ENCODE measurements around the gene CEP104.

Gene CEP104

DNA sequence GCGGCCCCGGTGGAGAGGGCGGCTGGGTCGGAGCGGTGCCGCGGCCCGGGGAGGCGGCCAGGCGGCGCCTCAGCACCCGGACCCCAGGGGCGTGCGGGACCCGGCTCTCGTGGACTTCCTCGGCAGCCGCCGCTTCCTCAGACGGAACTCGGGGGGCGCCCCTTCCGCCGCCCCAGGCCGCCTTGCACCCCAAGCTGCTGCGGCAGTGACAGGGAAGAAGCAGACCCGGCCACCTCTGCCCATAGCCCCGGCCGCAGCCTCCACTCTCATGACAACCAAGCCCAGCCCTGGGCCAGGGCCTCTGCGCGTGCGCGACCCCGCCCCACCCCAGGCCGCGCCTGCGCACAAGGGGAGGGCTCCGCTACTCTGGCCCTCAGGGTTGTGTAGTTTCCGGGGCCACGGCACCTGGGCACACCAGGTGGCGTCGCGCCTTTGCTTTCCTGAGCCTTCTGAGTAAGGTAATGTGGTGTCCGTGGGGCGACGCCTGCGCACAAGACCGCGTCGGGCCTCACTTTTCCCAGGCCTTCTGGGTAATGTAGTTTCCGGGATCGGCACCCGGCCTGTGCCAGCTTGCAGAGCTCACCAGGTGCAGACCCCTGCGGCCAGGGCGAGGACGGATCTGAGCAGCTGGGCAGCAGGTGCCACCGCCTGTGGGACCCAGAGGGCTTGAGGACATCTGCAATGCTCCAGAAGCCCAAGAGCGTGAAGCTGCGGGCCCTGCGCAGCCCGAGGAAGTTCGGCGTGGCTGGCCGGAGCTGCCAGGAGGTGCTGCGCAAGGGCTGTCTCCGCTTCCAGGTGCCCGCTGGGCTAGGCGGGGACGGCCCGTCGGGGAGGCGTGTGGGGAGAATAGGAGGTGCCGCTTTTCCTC, at the start of gene CEP104, which contains the start of gene DFFB:
Gene CEP104, minus strand, starts transcription at position 289 of the 868 bp plus-strand sequence. CDS start 4,804 bp downstream, outside the sequence.
Gene DFFB, plus strand, starts transcription at position 554 of the 868 bp plus-strand sequence. Its CDS starts 128 bp downstream, at position 682.
- DNase-seq (peak; percentile 94), ATAC-seq (peak; percentile 98)

DNA sequence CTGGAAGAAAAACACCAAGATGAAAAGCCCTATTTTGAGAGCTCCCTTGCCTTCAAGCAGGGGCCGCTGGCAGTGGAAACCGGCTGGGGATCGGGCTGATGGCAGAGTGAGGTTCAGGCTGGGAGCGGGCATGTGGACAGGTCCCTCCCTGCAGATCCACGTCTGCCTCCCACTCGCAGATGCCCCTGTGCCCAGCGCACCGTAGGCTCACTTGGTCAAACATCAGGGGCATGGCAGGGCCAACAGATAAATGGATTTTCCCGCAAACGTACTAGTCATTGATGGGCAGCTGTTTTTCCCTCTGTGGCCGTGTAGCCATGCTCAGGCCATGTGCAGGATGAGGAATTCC, 49.6 kb upstream of the CEP104 start:
- no peak for ATAC-seq

DNA sequence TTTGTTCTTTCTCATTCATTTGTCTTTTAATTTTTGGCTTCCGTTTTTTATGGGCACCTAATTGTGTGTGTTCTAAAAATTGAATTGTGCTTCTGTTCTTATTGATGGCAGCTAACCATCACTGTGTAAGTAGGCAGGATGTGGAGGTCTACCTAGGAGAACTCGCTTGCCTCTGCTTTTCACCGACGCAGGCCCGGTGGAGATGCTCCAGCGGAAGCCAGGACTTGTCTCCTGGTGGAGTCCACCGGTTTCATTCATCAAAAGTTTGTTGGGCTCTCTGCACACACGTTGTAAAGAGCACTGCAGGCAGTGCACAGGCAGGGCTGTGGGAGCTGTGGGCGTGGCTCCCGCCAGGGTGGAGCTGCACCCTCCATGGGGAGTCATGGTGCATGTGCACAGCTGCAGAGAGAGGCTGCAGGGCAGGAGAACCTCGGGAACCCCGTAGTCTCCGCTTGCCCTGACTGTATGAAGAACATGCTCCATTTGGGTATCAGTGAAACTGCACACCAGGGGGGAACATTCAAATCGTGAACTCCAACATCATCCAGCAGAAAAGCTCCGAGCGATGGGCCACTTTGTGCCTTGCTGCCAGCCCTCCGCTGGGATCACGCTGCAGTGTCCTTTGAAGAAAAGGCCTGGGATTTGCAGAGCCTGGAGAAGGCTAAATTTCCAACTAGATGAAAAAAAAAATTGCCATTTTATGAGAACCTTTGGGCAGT, 49.1 kb upstream of the CEP104 start:
- ATAC-seq: no peak
- no peak for DNase-seq

More for the DNA sequence above, 49.6 kb upstream of the CEP104 start:
- DNase-seq: no peak

DNA sequence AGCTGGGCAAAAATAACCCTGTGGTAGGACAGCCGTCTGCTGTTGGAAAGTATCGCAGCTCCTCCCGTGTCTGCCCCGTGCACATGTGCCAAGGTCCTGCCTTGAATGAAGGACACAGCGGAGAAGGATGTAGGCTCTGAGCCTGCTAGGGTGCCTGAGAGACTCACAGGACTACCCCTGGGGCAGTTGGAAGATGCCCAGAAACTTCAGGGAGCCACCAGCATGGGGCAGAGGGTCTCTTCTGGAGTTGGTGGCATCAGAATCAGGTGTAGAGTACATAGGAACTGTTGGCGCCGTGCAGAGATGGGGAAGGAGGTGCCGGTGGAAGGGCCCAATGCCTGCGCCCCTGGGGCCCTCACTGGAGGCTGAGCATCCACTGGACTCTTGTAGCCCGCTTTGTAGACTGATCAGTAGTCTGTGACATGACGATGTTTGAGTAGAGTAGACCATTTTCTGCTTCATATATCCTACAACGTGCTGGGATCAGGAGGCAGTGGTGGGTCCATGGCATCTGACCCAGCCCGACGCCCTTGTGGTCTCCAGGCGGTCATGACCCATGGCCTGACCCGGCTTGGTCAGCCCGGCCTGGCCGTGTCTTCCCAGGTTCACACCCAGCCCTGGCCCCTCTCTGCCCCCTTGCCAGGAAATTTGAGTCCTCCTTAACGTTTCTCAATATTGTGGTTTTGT, 48.4 kb upstream of the CEP104 start:
- ATAC-seq (no peak), DNase-seq (no peak)

DNA sequence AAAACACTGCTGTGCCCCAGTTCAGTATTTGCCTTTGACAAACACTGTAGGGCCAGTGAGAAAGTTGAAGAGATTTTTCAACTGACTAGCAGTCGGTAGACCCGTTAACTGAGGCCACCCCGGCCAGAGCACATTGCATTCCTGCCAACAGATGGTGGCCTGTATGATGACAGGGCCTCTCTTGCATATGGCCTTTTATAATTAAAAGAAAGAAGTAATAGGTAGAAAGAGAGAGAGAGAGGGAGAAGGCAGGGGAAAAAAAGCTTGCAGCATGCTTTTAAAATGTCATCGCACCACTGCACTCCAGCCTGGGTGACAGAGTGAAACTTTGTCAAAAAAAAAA, 47.8 kb upstream of the CEP104 start:
- DNase-seq: no peak
- ATAC-seq: no peak

DNA sequence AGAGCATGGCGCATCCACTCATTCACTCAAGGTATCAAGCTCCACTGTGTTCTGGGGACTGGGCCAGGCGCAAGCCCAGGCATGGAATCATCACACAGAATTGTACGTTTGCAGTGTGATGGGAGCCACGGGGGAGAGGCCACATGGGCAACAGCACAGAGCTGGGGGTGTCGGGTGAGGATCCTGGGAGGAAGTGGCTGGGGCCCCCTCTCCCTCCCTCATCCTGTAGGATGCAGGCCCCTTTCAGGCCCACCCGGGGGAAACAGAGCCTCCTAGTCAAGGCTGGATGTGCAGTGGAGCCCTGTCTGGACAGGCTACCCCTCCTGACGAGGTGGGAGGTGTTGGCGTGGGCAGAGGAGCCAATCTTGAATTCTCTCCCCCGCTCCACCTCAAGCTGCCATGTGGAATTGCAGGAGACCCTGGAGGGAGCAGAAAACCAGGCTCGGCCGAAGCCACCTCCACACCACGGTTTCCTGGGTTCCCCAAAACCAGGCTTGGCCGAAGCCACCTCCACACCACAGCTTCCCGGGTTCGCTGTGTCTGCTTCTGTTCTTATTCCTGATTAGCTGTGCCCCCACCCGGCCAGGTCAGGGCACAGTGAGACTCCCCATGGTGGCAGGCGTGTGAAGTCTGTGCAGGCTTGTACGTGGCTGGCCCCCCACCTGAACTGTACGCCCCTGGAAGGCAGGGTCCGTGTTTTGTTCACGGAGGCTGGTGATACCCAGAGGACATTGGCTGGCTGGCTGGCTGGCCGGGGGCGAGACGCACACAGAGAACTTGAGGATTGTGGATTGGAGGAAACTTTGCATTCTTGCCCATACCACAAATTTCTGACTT, 47.2 kb upstream of the CEP104 start:
- ATAC-seq: no peak
- no peak for DNase-seq

DNA sequence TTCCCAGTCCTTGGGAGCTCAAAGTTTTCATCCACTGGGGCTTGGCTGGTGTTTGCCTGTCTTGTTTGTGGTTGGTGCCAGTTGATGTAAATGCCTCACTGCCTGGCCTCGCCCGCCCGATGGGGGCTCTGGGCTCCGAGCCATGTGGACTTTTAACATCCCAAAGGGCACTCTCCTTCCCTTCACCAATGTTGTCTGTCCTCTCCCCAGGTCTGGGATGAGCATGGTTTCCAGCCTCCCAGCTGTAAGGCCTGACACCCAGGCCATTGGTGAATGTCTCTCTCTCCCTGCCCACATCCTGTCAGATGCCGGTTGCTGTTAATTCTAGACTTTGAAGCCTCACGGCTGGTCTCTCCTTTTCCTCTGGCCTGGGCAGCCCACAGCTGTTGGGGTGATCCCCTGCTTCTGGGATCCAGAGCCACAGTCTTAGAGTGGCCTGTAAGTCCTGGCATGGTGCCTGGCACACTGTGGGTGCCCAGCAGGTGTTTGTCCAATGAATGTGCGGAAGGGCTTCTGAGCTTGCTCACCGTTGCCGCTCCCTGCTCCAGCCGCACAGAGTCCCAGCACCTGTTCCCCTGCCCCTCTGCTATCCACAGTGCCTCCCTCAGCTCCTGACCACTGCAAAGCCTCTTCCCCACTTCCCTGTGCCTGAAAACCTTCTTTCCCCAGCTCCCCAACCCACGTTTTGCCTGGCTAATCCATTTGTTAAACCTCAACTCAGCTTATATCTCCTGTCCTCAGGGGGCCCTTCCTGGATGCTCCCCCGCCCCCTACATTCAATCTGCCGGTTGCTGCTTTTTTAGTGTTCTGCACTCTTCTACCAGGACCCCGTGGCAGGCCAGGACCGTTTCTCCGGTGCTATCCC, 46.4 kb upstream of the CEP104 start:
- DNase-seq: no peak
- ATAC-seq: no peak

DNA sequence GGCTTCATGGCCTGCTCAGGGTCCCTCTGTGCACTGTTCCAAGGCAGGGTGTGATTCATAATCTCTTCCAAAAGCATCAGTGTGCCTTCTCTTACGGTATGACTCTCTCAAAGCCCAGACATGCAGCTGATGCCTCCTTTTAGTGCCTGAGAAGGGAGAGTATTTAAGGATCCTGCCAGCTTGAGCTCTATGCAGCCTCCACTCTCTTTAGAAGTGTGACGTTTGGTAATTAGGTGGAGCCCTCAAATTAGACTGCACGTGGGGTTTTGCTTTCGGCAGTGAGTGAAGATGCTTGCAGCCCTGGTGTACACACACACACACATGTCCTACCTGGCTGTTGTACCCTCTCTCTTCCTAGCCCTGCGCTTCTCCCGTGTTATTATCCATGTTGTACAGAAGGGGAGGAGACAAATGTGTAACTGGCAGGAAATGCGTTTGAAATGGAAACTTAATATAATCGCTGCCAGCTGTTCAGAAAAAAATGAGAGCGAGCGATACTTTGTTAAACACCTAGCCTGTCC, 45.6 kb upstream of the CEP104 start:
- ATAC-seq (no peak), DNase-seq (no peak)

DNA sequence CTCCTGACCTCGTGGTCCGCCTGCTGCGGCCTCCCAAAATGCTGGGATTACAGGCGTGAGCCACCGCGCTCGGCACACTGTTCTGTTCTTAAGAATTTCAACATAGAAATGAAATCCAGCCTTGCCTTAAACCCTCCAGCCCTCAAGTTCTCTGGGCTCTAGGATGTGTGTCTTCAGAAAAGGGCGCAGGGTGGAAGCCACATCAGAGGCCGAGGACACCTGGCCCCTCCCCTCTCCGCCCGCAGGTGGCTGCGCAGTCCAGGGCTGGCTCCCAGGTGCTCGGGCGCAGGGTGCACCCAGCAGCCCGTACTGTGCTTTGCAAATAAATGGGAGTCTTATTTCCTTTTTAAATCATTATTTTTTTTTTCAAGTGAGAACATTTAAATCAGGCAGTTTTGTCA, 45.1 kb upstream of the CEP104 start:
- no peak for ATAC-seq
- DNase-seq: peak; percentile 24

DNA sequence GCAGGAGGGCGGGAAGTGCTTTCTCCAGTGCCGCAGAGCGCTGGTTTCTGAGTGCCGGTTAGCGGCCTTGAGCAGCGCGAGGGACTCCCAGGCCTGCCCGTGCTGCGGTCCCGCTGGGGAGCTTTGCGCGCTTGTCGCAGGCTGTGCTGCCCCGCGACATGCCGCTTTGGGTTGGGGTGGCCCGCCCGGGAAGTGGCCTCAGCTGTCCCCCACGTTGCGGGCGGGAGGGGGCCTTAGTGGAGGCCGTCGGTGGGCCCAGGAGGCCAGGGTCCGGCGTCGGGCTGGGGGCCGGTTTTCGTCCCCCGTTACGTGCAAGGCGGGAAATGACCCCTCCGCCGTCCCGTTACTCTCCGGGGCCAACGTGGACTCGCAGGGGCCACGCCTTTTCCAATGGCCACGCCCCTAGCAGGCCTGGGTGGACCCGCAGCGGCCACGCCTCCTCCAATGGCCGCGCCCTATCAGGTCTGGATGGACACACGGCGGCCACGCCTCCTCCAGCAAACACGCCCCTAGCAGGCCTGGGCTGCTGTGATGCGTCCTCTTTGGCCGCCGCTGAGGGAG, 44.0 kb upstream of the CEP104 start:
- DNase-seq (peak; percentile 96), ATAC-seq (peak; percentile 61)

DNA sequence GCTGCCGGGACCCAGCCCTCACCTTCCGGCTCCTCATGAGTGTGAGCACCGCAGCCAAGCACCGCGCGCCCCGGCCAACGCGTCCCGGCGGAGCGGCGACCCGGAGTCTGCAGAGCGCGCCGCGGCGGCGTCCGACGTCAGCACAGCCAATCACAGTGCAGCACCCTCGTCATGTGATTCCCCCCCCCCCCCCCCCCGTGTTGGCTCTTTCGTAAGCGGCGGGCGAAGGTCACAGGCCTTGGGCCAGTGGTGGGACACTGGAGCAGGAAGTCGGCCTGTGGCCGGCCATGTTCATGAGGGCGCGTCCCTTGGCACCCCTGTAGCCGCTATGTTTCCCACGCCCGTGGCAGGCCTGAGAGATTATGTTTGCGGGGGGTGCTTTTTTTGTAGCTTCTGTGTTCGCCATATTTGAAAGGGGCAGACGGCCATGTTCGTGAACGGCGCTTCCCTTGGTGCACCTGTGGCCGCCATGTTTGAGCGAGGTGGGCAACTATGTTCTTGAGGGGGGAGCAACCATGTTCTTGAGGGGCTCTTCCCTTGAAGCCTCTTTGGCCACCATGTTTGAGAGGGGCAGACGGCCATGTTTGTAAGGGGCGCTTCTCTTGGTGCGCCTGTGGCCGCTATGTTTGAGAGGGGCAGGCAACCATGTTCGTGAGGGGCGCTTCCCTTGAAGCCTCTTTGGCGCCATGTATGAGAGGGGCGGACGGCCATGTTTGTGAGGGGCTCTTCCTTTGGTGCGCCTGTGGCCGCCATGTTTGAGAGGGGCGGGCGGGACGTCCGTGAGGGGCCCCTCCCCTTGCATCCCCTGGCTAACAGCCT, 43.3 kb upstream of the CEP104 start, which contains the start of gene C1orf174:
Gene C1orf174, minus strand, starts transcription at position 123 of the 819 bp plus-strand sequence. Its CDS starts 86 bp downstream, at position 37.
- DNase-seq (peak; percentile 90), ATAC-seq (peak; percentile 79)

DNA sequence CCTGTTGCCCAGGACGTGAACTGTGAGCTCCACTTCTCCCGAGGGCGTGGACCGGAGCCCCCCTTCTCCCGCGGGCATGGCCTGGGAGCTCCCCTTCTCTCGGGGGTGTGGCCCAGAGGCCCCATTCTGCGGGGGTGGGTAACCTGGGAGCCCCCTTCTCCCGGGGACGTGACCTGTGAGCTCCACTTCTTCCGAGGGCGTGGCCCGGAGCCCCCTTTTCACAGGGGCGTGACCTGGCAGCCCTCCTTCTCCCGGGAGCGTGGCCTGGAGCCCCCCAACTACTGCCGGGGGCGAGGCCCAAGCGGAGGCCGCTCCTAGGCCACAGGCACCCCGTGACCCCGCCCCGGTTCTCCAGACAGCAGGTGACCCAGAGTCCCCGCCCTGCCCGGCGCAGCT, 42.7 kb upstream of the CEP104 start:
- ATAC-seq (no peak), DNase-seq (peak; percentile 51)

DNA sequence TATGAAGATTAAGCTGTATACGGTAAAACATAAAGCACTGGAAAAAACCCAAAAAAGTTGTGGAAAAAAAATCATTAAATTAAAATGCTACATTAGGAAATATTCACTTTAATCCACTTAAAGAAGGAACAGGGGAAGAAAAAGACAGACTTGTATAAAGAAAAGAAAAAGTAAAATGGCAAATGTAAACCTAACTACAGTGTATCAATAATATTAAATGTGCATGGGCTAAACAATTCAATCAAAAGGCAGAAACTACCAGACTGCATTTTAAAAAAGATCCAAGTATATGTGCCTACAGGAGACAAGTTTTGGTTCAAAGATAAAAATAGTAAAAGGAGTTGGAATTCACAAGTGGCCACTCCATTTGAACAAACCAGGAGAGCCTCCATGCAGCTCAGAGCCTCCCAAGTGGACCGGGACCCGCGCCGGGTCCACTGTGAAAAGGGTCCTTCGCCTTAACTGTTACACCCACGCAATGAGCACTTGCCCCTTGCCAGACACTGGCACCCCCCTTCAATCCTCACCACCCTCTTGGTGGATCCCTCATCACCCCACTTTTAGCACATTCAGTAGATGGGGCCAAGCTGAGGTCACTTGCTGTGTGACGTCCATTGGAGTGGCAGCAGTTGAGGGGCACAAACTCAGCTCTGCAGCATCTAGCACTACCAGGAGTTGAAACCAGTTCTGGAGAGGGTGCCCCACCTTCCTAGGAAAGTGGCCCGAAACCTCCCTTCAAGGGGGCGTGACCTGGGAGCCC, 42.2 kb upstream of the CEP104 start:
- no peak for DNase-seq
- ATAC-seq: no peak

DNA sequence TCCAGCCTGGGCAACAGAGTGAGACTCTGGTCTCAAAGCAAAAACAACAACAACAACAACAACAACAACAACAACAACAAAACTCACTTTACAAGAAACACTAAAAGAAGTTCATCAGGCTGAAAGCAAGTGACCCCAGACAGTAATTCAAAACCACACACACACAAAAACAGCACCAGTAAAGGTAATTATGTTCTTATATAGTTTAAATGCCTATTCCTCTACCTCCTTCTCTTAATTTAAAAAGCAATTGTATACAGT, 41.4 kb upstream of the CEP104 start:
- ATAC-seq (no peak), DNase-seq (no peak)

DNA sequence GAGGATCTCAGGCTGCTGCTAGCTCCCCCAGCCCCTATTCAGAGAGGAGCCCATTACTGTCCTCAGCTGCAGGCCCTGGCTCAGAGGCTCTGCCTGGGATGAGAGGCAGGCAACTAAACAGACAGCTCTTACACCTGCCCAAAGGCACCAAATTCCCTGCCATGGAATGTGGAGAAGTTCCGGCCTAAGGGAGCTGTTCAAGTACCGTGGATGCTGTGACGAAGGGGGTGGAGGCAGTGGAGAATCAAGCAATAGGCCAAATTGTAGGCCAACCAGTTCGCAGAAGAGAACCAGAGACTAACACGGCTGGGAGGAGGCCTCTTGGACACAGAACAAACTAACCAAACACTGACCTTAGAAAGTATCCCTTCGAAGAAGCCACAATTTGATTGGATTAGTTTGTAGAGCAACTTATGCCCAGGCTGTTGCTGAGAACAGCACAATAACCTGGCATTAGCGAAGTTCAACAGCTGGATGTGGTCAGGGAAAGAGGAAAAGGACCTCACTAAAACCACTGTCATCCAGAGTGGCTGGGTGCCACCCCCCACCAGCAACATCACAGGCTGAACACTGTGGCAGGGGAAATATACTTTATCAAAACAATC, 39.5 kb upstream of the CEP104 start:
- no peak for ATAC-seq

DNA sequence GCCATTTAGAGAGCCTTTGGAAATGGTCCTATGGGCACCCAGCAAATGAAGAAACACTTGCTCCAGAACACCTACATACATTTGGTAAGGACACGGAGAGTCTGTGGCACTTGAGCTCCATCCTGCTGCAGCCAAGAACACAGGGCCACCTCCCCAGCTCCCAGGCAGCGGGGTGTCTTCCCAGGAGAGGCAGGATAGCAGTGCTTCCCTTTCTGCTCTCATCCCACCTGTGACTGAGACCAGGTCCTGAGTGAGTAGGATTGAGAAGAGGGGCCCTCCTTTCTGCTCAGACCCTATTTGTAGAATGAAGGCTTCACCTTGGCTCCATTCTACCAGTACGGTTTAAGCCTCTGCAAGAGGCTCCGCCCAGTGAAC, 38.9 kb upstream of the CEP104 start:
- no peak for DNase-seq
- ATAC-seq: no peak

More for the DNA sequence above, 39.5 kb upstream of the CEP104 start:
- DNase-seq: no peak

DNA sequence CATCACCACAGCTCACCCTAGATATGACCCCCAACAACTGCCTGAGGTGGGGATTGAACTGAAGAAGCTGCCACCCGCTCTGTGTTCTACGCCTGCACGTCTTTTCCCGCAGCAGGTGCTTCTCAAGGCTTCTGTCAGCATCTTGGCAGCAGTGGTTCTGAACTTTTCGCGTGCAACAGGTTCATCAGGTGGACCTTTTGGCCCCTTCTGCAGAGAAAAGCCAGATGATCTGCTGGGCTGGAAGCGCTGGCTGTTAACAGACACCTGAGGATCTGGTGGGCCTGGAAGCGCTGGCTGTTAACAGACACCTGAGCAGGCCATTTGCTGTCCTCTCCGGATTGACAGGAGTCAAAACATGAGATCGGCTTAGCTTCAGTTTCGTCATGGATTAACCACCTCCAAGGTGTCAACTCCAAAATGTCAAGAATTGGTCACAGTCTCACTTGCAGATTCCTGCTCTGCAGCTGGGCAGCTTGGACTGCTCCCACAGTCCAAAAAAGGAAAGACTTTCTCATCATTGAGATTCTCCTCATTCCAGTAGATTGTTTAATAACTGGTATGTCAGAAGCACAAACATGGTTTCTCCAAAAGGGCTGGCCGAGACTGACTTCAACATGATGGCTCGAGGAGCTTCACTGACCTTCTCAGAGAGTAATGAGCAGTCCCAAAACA, 38.4 kb upstream of the CEP104 start:
- ATAC-seq: no peak
- no peak for DNase-seq

All from stimulated activated naive CD8-positive, alpha-beta T cell treated with anti-CD3 and anti-CD28 coated beads, Interleukin-15, Interleukin-2, amounts not matched to agents 100 U/mL and 50 U/mL, for 24 hours (primary cell).